H9 (cell line): ENCODE results near the gene UBAC2. TPM values are rescaled to one million over a fixed set of nuclear protein-coding genes. Genes with fewer than 3 reads are reported as not detected.

Experiments
- DNase-seq: peaks from one replicate; pipeline ENCODE4 v3.0.0-alpha.2; 2017
- H2AFZ ChIP-seq: one replicate; pipeline ENCODE4 v1.6.1; 2013; ENCODE audit warnings: mild to moderate bottlenecking, low read length, control low read depth, moderate library complexity
- H2AK5ac ChIP-seq: 2 replicates; pipeline ENCODE4 v1.6.1; 2013; ENCODE audit warnings: low read length, control low read depth, mixed read lengths; ENCODE audit not compliant: insufficient read length
- H2BK120ac ChIP-seq: one replicate; pipeline ENCODE4 v1.6.1; 2013; ENCODE audit warnings: low read depth, mild to moderate bottlenecking, low read length, control low read depth, inconsistent platforms; ENCODE audit not compliant: poor library complexity, severe bottlenecking
- H2BK12ac ChIP-seq: 2 replicates; pipeline ENCODE4 v1.6.1; 2013; ENCODE audit warnings: low read length, control low read depth, mixed read lengths, low read depth; ENCODE audit not compliant: insufficient read length
- H2BK15ac ChIP-seq: 2 replicates; pipeline ENCODE4 v1.6.1; 2013; ENCODE audit warnings: low read depth, low read length, control low read depth
- H2BK20ac ChIP-seq: one replicate; pipeline ENCODE4 v1.6.1; 2013; ENCODE audit warnings: low read depth, mild to moderate bottlenecking, low read length, control low read depth, inconsistent platforms; ENCODE audit not compliant: poor library complexity, severe bottlenecking
- H2BK5ac ChIP-seq: 2 replicates; pipeline ENCODE4 v1.6.1; 2013; ENCODE audit warnings: low read length, control low read depth, mixed read lengths; ENCODE audit not compliant: insufficient read length
- H3K14ac ChIP-seq: 2 replicates; pipeline ENCODE4 v1.6.1; 2013; ENCODE audit warnings: low read length, control low read depth; ENCODE audit not compliant: insufficient read depth
- H3K18ac ChIP-seq: 2 replicates; pipeline ENCODE4 v1.6.1; 2013; ENCODE audit warnings: low read depth, mild to moderate bottlenecking, mixed read lengths, low read length, control low read depth; ENCODE audit not compliant: insufficient read length
- H3K23ac ChIP-seq: 2 replicates; pipeline ENCODE4 v1.6.1; 2013; ENCODE audit warnings: low read length, control low read depth, mixed read lengths, low read depth; ENCODE audit not compliant: insufficient read length
- H3K23me2 ChIP-seq: 2 replicates; pipeline ENCODE4 v1.6.1; 2013; ENCODE audit warnings: low read depth, mild to moderate bottlenecking, mixed read lengths, low read length, control low read depth; ENCODE audit not compliant: insufficient read length, poor library complexity, severe bottlenecking
- H3K27ac ChIP-seq: 2 replicates; pipeline ENCODE4 v1.5.1; 2013; ENCODE audit warnings: low read length, control low read depth, mixed read lengths, low read depth; ENCODE audit not compliant: insufficient read length
- H3K27me3 ChIP-seq: 2 replicates; pipeline ENCODE4 v1.6.1; 2013; ENCODE audit warnings: low read length, control low read depth, inconsistent platforms; ENCODE audit not compliant: insufficient read depth
- H3K4ac ChIP-seq: 2 replicates; pipeline ENCODE4 v1.6.1; 2013; ENCODE audit warnings: low read depth, mild to moderate bottlenecking, control low read depth, inconsistent platforms, low read length, moderate library complexity
- H3K4me1 ChIP-seq: 2 replicates; pipeline ENCODE4 v1.6.1; 2013; ENCODE audit warnings: low read length, control low read depth, inconsistent platforms; ENCODE audit not compliant: insufficient read depth
- H3K4me2 ChIP-seq: 2 replicates; pipeline ENCODE4 v1.6.1; 2013; ENCODE audit warnings: low read length, control low read depth, mixed read lengths; ENCODE audit not compliant: insufficient read length, insufficient read depth
- H3K56ac ChIP-seq: 2 replicates; pipeline ENCODE4 v1.6.1; 2013; ENCODE audit warnings: low read depth, mild to moderate bottlenecking, mixed read lengths, low read length, control low read depth; ENCODE audit not compliant: insufficient read length
- H3K79me1 ChIP-seq: 2 replicates; pipeline ENCODE4 v1.6.1; 2013; ENCODE audit warnings: low read depth, mild to moderate bottlenecking, moderate library complexity, low read length, control low read depth, inconsistent platforms; ENCODE audit not compliant: insufficient read depth, poor library complexity, severe bottlenecking
- H3K79me2 ChIP-seq: 2 replicates; pipeline ENCODE4 v1.6.1; 2013; ENCODE audit warnings: low read length, control low read depth, inconsistent platforms; ENCODE audit not compliant: insufficient read depth
- H3K9ac ChIP-seq: 2 replicates; pipeline ENCODE4 v1.6.1; 2013; ENCODE audit warnings: low read length, control low read depth, mixed read lengths; ENCODE audit not compliant: insufficient read length; ENCODE audit errors: extremely low read depth
- H3K9me3 ChIP-seq: one replicate; pipeline ENCODE4 v1.6.1; 2013; ENCODE audit warnings: low read depth, low read length, inconsistent platforms; ENCODE audit not compliant: control insufficient read depth
- H3T11ph ChIP-seq: one replicate; pipeline ENCODE4 v1.6.1; 2013; ENCODE audit warnings: mild to moderate bottlenecking, low read length, control low read depth, inconsistent platforms
- H4K20me1 ChIP-seq: one replicate; pipeline ENCODE4 v1.6.1; 2013; ENCODE audit not compliant: control insufficient read depth, insufficient read length, insufficient read depth
- H4K5ac ChIP-seq: 2 replicates; pipeline ENCODE4 v1.6.1; 2013; ENCODE audit warnings: low read depth, mild to moderate bottlenecking, mixed read lengths, low read length, control low read depth; ENCODE audit not compliant: insufficient read length
- H4K8ac ChIP-seq: replicated peaks from 2 replicates; pipeline ENCODE4 v1.6.1; 2013; ENCODE audit warnings: low read length, control low read depth, mixed read lengths, low read depth; ENCODE audit not compliant: insufficient read length
- H4K91ac ChIP-seq: 2 replicates; pipeline ENCODE4 v1.6.1; 2013; ENCODE audit warnings: low read depth, mild to moderate bottlenecking, moderate library complexity, mixed read lengths, low read length, control low read depth; ENCODE audit not compliant: insufficient read length
- H3K27ac Mint-ChIP-seq, 3 experiments: 2 replicates in 2 of 3; 3 replicates in 1 of 3; pipeline ENCODE4 v1.8.0; 2020 to 2021; ENCODE audit warnings: mixed read lengths in 3 of 3, mild to moderate bottlenecking in 1 of 3, moderate library complexity in 1 of 3
- H3K27me3 Mint-ChIP-seq: 2 replicates; pipeline ENCODE4 v1.8.0; 2021; ENCODE audit warnings: low read depth, mild to moderate bottlenecking, moderate library complexity, mixed read lengths
- H3K36me3 Mint-ChIP-seq, 3 experiments: 2 replicates in 2 of 3; 3 replicates in 1 of 3; pipeline ENCODE4 v1.8.0; 2020 to 2021; ENCODE audit warnings: low read depth in 3 of 3, mixed read lengths in 3 of 3; ENCODE audit not compliant: insufficient read depth in 1 of 3
- H3K4me1 Mint-ChIP-seq, 2 experiments: 2 replicates each; pipeline ENCODE4 v1.8.0; 2020; ENCODE audit warnings: mixed read lengths in 2 of 2
- H3K4me3 Mint-ChIP-seq, 2 experiments: 2 replicates in 1 of 2; 3 replicates in 1 of 2; pipeline ENCODE4 v1.8.0; 2020 to 2021; ENCODE audit warnings: mild to moderate bottlenecking in 2 of 2, mixed read lengths in 2 of 2, moderate library complexity in 1 of 2
- H3K9me3 Mint-ChIP-seq, 2 experiments: 2 replicates in 1 of 2; 3 replicates in 1 of 2; pipeline ENCODE4 v1.8.0; 2020; ENCODE audit warnings: mild to moderate bottlenecking in 2 of 2, mixed read lengths in 2 of 2, moderate library complexity in 1 of 2
- WGBS: extraction: QIAGEN DNeasy Blood & Tissue Kit; methylation state at CpG from one replicate; pipeline ENCODE4 v1.1.7; 2013; ENCODE audit warnings: missing lambda C conversion rate, low lambda C conversion rate, mixed read lengths; ENCODE audit not compliant: insufficient read length; ENCODE audit errors: extremely low coverage; 5-methylcytosine and 5-hydroxymethylcytosine counted together
- total RNA-seq: library from RNA; stranded (reverse); gene quantifications from 2 replicates; pipeline ENCODE4 v1.2.1, GENCODE V29; 2021
- TF ChIP-seq, protein P1 (sequence below): fragments of 200-600 bp; sonication (generic); conservative IDR thresholded peaks from 3 replicates; pipeline ENCODE4 v1.8.0; 2021; ENCODE audit warnings: antibody characterized with exemption, mild to moderate bottlenecking

The UBAC2 gene
- total RNA-seq, 1 experiment from 2014 or later: 52.3 TPM

DNA sequence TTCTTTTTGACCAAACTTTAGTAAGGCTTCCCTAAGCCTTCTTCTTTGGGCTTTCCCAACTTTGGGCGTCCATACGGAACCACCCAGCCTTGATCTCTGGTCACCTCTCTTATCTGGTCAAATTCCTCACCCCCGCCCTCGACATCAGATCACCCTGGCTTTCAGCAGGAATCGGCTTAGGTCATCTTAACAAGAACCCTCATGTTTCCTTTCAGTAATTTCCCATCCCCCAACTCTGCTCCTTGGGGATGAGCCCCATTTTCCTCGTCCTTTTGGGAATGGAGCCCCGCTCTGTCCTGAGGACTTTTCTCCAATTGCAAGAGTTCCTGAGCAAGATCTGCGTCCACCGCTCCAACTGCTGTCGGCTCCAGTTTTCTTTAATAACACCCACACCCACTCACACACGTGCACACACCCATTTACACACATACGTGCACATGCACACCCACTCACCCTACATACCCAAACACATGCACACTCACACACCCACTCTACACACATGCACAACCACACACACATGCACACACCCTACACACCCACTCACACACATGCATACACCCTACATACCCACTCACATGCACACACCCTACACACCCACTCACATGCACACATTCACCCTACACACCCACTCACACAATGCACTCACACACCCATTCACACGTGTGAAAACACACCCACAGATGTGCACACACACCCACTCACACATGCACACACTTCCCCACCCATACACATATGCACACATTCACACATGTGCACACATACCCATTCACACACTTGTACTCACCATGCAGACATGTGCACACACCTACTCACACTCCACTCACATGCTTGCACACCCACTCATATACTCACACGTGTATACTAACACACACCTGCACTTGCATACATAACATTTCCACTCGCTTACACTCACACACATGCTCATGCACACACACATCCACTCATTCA, 213.7 kb downstream of the UBAC2 start:
- H3K27me3 ChIP-seq: no peaks in the 10 kb centered on the region
- H3K4me1 Mint-ChIP-seq: peaks cover 18 to 30% of the 10 kb centered on the region in 2 experiments
- peak overlapping the region; percentile 1 for H4K8ac ChIP-seq
- H3K36me3 Mint-ChIP-seq: no peaks in the 10 kb centered on the region; a peak in 2 of 7 replicates
- H2BK12ac ChIP-seq: no peak overlapping the region
- no peaks in the 10 kb centered on the region for H3K9me3 ChIP-seq
- no peak overlapping the region for H3K56ac ChIP-seq
- no peak for DNase-seq
- H3K23me2 ChIP-seq: no peaks in the 10 kb centered on the region
- no peak overlapping the region for H3K4ac ChIP-seq
- no peak overlapping the region for H4K5ac ChIP-seq
- no peak overlapping the region for H3K27ac ChIP-seq
- H3K4me1 ChIP-seq: peaks cover 3% of the 10 kb centered on the region; the same call in 1 of the 2 replicates
- no peaks in the 10 kb centered on the region for H4K20me1 ChIP-seq
- no peak overlapping the region for H3K9ac ChIP-seq
- H3K9me3 Mint-ChIP-seq: peaks cover 3 to 6% of the 10 kb centered on the region in 2 experiments; a peak in 2 of 5 replicates
- no peak overlapping the region for H2BK20ac ChIP-seq
- no peaks in the 10 kb centered on the region for H3K79me1 ChIP-seq
- TF ChIP-seq, protein P1, sequence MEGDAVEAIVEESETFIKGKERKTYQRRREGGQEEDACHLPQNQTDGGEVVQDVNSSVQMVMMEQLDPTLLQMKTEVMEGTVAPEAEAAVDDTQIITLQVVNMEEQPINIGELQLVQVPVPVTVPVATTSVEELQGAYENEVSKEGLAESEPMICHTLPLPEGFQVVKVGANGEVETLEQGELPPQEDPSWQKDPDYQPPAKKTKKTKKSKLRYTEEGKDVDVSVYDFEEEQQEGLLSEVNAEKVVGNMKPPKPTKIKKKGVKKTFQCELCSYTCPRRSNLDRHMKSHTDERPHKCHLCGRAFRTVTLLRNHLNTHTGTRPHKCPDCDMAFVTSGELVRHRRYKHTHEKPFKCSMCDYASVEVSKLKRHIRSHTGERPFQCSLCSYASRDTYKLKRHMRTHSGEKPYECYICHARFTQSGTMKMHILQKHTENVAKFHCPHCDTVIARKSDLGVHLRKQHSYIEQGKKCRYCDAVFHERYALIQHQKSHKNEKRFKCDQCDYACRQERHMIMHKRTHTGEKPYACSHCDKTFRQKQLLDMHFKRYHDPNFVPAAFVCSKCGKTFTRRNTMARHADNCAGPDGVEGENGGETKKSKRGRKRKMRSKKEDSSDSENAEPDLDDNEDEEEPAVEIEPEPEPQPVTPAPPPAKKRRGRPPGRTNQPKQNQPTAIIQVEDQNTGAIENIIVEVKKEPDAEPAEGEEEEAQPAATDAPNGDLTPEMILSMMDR: no peak
- H3K4me2 ChIP-seq: no peak overlapping the region
- no peak overlapping the region for H2BK15ac ChIP-seq
- H2AK5ac ChIP-seq: no peak overlapping the region
- H2BK120ac ChIP-seq: no peak overlapping the region
- no peak overlapping the region for H2BK5ac ChIP-seq
- H3K23ac ChIP-seq: no peak overlapping the region
- no peak overlapping the region for H3K27ac Mint-ChIP-seq
- H3K18ac ChIP-seq: no peak overlapping the region
- no peak overlapping the region for H2AFZ ChIP-seq
- no peak overlapping the region for H4K91ac ChIP-seq
- H3K79me2 ChIP-seq: no peaks in the 10 kb centered on the region
- H3K14ac ChIP-seq: no peak overlapping the region
- 100% methylated on average over 2 of the region's 15 CpGs for whole genome bisulfite sequencing
- H3T11ph ChIP-seq: no peak overlapping the region
- no peak overlapping the region for H3K4me3 Mint-ChIP-seq
- H3K27me3 Mint-ChIP-seq: peaks cover 19% of the 10 kb centered on the region
